Pulmonary artery endothelial cell (primary cell): ENCODE measurements around the gene CEP44. TPM values are rescaled to one million over a fixed set of nuclear protein-coding genes. Genes with fewer than 3 reads are reported as not detected.
"Not testable (repeated sequence)": the region's sequence is repeated elsewhere in the genome, so short reads cannot be mapped to it uniquely, and the experiment has no call there.

Experiments
- DNase-seq: peaks from one replicate; pipeline ENCODE4 v3.0.0-alpha.2; 2011; ENCODE audit warnings: low read depth, low spot score
- total RNA-seq: library from RNA; depleted of rRNA; stranded (reverse); fragments of >200 nt; gene quantifications from 2 replicates; pipeline ENCODE4 v1.2.3, GENCODE V29; 2014

Gene CEP44
- total RNA-seq, result 11.7 and 17.8 TPM in 2 replicates

- DNase-seq, result peak; percentile 37
Observed at GRCh38 chr4:174283507-174284471, at the start of gene CEP44, which contains the start of gene FBXO8. CEP44 (plus strand) TSS chr4:174283911; CDS start chr4:174299122, 15,211 bp downstream. FBXO8 (minus strand) TSS chr4:174283667; CDS start chr4:174263092, 20,575 bp downstream.

DNA sequence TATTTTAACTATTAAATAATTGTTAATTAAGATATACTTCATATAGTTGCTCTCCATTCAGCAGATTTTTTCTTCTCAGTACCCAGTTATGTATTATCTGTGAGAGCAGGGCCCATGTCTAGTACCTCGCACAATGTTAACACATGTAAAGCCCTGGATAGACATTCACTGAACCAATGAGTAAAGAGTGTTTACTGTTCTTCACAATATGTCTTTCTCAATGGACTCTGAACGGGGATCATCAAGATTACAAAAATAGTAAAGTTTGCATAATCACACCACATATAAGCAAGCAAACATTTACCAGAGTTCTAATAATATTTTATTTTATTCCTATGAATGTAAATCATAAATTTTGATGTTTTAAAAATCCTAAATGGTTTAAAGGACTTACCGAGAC lies 47.4 kb upstream of the CEP44 start:
- DNase-seq, result no peak

DNA sequence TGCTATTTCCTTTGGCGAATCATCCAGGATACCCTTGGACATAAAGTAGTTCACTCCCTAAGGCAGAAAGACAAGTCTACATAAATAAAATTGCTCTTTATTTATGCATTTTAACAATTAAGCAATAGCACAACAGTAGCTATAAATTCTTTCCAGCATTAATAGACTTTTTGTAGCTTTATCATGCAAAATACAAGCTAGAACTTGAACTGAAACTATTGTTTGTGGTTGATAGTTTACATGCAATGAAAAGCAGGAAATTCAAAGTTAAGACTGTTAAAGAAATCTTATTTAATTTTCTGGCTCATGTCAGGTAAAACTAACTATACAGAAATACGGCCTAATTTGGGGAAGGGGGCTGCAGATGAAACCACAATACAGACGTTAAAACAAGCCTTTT lies 42.5 kb upstream of the CEP44 start:
- no peak for DNase-seq

DNA sequence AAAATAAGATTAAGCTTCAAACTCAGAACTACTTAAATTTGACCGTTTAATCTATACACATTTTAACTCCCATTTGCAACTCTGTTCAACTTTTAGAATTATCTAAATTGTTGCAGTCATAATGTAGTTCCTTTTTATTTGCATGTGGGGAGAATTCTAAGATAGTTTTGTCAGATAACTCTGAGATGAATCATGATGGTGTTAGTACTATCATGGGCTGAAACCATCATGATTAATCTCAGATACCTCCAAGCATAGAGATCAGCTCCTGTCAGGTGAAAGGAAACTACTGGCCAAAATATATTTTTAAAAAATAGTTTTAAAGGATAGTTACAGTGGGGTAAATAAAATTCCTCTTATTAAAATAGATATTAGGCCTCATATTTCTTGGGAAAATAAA lies 39.3 kb upstream of the CEP44 start:
- DNase-seq, result no peak

- no peak for DNase-seq
Observed at GRCh38 chr4:174245714-174246113, 38.0 kb upstream of the CEP44 start.

GRCh38 chr4:174248407-174248806 lies 35.3 kb upstream of the CEP44 start:
- no peak for DNase-seq

DNA sequence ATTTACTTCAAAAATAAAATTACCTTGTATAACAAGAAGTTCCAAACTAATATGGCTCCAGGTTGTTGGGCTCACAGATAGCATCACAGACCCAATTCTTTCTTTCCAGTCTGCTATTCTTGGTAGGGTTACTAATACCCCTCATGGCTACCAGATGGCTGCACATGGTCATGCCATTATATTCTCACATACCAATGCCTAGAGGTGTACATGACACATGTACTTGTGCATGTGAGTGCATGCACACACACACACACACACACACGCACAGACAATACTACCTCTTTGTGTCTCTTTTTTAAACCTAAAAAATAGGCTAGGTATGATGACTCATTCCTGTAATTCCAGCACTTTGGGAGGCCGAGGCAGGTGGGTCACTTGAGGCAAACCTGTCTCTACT lies 31.3 kb upstream of the CEP44 start:
- no peak for DNase-seq

DNA sequence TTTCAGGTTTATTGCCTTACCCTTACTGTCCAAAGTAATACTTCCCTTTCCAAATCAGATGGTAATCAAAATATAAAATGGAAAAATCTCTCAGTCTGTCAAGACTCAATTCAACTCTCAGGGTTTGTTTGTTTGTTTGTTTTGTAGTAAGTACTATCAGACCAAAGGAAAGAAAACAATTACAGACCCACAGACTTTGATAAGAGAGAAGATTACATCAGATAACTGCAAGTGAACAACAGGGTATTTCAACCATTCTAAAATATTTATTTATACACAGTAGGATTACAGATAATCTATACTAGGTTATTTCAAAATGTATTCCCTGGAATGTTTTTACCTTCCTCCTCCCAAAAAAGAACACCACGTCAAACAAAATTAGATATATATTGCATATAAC lies 29.1 kb upstream of the CEP44 start:
- DNase-seq, result no peak

DNA sequence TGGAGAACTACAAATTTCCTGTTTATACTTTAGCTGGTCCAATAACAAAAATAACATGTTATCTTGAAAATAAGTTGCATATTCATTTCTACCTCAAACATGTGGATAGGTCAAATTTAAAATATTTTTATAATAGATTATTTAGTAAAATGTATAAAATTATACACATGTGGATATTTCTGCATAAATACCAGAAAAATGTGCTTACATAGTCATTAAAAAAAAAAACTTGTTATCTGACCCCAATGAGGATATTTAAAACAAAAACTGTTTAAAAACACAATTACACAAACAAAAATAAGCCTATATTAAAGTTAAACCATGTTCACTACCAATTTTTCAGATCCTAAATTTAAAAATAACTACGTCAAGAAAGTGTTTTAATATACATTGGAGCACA lies 28.3 kb upstream of the CEP44 start:
- no peak for DNase-seq

DNA sequence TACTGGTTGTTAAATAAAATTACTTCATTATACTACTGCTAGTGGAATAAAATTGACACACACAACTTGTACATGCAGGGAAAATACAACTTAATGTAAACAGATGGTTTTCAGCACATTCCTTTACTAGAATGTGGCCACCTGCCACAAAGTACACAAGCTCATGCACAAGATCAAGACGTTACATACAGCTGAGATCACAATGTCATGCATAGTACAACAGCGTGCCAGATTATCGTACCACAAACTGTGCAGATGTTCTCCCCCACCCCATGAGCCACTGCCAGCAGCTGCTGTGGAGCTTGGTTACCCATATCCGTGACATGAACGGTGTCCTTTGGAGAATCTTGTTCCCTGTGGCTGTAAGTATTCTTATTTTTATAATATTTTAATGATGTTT lies 27.9 kb upstream of the CEP44 start:
- DNase-seq, result no peak

DNA sequence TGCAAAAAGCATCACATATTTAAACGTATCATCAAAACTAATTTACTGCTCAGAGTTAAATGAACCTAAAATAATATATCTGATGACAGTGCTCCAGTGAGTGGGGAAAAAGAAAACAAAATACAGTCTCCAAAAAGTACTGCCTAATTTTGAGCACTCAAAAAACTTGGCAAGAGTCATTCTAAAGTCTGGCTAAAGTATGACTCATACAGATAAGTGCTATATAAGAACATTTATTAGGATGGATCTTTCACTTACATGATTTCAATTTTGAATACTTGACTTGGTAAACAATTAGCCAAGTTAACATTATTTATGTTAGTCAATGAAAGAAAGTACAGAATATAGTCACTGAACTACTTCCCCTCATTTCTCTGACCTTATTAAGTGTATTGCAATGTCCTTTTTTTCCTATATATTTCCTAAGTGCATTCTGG lies 27.4 kb upstream of the CEP44 start:
- DNase-seq, result no peak

GRCh38 chr4:174259580-174259979 lies 24.1 kb upstream of the CEP44 start:
- no peak for DNase-seq

DNA sequence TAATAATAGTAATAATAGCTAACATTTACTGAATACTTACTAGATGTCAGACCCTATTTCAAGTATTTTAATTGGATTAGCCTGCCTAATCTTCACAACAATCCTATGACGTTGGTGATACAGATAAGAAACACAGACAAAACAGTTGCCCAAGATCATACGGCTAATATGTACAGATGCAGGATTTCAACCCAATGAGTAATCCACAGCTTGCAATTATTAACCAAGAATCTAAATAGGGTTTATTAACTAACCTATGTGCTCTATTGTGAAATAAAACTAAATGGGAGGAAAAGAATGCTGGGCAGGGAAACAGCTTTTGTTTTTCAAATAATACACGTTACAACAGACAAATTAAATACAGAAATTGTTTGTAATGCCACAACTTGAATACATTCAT lies 23.6 kb upstream of the CEP44 start:
- DNase-seq, result no peak

GRCh38 chr4:174261432-174261831 lies 22.3 kb upstream of the CEP44 start:
- DNase-seq, result not testable (repeated sequence)

DNA sequence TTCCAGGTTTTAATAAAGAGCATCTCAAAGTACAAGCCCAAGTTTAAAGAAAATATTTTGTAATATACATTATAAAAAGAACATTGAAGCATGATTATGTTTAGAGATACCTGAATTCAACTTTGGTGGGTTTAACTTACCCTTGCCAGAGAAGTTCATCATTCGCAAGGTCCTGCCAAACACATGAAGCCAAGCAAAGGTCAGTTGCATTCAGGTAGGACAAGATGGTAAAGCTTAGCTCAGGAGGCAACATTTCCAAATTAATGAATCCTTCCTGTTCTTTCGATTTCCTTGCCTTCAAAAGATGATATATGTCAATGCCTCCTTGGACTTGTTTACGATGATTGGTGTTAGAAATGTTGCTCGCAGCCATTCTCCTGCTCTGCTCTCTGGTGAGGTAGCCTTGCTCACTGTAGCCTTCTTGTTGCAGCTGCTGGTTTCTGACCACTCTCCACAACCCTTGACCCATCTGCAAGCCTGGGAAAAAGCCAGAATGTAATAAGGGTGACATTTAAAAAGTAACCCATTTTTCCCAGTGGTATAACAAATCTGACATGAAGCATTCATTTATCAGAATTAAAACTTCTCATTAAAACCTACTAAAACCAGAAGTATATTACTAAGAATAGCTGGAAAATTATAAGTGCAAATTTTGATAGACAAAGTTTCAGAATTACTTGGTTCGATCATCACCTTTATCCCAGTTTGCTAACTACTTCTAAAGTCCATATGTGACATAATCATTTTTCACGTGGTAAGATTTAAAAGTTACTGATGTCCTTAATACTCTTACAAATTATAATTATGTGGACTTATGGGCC lies 20.9 kb upstream of the CEP44 start:
- DNase-seq, result no peak

GRCh38 chr4:174263445-174263736 lies 20.3 kb upstream of the CEP44 start:
- DNase-seq, result no peak

DNA sequence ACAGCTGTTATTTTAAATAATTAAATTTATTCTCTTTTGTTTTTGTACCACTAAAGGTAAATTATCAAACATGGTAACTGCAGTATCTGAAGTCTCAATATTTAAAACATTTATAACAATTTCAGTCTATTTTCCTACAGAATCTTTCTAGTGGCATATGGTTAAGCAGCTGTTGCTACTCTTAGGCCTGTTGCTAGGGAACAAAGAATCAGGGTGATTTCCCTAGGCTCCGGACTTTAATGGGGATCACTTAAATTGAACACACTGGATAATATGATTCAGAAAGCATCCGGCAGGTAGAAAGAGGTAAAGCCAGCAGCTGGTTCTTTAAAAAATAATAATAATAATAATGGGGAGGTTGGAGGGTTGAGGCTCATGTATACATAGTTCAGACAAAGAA lies 17.8 kb upstream of the CEP44 start:
- DNase-seq, result no peak

- DNase-seq, result no peak
Observed at GRCh38 chr4:174266416-174266815, 17.3 kb upstream of the CEP44 start.

GRCh38 chr4:174273930-174274329 lies 9.8 kb upstream of the CEP44 start:
- no peak for DNase-seq

GRCh38 chr4:174274436-174274835 lies 9.3 kb upstream of the CEP44 start:
- DNase-seq, result no peak

- no peak for DNase-seq
Observed at GRCh38 chr4:174275101-174275500, 8.6 kb upstream of the CEP44 start.

- no peak for DNase-seq
Observed at GRCh38 chr4:174277433-174277832, 6.3 kb upstream of the CEP44 start.
